GM21381 (cell line): ENCODE measurements around the gene HM13.
A peak's percentile ranks its signal among the peaks of the same experiment; 100 is the strongest.
"Not testable (repeated sequence)": the region's sequence is repeated elsewhere in the genome, so short reads cannot be mapped to it uniquely, and the experiment has no call there.

Experiments used
- ATAC-seq: cut with Tn5 transposase; IDR thresholded peaks from one replicate; pipeline ENCODE4 v1.9.1; 2021; ENCODE audit warnings: mild to moderate bottlenecking, moderate library complexity; ENCODE audit not compliant: unreplicated experiment

HM13 gene

GRCh38 chr20:31579941-31580651 is 65.9 kb downstream of the HM13 start:
- ATAC-seq = not testable (repeated sequence)

DNA sequence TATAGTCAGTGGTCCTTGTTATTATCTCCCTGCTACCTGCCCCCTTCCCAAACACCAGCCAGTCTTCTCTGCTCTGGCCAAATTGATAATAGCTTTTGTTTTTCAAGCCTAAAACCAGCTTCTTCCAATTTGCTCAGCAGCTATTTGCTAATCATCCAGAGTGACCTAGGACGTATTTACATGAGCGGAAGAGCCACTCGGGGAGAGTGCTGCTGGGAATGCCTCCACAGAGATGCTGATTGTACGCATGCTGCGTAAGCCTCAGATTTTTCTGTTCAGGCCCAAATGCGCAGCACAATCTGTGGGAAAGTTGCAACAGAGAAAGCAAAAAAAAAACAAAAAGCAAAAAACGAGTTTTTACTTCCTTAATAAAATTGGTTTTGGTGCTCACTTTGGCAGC is 66.5 kb downstream of the HM13 start:
- no peak for ATAC-seq

GRCh38 chr20:31581391-31581790 is 67.1 kb downstream of the HM13 start:
- no peak for ATAC-seq

GRCh38 chr20:31587545-31588389 is 73.5 kb downstream of the HM13 start:
- ATAC-seq = no peak

DNA sequence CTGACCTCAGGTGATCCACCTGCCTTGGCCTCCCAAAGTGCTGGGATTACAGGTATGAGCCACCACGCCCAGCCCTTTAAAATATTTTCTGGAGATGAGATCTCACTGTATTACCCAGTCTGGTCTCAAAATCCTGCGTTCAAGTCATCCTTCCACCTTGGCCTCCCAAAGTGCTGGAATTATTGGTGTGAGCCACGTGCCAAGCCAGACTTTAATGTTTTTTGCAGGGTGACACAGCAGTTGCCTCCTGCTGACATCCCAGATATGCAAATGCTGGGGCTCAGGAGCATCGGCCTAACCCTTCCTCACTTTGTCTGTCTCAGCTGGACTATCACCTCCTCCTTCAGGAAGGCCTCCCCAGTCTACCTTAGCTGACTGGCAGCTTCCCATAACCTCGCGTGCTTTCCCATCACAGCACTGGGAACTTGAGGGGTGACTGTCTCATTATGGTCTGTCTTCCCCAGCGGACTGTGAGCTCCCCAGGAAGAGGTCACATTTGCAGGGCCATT is 76.5 kb downstream of the HM13 start:
- no peak for ATAC-seq

DNA sequence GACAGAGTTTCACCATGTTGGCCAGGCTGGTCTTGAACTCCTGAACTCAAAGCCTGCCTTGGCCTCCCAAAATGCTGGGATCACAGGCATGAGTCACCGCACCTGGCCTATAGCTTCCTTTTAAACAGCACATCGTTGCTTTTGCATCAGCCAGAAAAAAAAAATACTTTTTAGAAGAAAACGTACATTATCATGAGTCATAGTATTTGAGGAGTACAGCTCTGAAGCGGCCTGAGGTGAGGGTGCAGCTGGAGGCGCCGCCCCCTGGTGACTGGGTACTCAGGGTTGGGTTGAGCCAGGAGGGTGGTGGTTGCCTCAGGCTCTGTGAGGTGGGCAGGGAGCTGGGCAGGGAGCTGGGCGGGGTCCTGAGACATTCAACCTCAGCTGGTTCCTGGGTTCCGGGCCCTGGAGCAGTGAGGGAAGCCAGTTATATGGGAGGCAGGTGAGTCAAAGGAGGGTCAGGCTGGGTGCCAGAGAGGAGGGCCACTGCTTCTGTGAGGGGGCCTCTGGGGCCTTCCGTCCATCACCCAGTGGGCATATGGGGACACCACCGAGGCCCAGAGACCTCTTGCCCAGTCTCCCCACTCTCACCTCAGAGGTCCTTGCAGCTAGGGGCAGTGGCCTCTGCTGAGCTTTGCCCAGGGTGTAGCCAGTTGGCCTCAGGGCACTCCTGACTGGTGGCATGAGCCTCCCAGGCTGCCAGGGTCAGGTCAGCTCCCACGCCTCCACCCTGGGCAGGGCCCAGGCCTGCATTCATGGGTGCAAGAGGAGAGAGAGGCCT is 79.2 kb downstream of the HM13 start:
- ATAC-seq = no peak

DNA sequence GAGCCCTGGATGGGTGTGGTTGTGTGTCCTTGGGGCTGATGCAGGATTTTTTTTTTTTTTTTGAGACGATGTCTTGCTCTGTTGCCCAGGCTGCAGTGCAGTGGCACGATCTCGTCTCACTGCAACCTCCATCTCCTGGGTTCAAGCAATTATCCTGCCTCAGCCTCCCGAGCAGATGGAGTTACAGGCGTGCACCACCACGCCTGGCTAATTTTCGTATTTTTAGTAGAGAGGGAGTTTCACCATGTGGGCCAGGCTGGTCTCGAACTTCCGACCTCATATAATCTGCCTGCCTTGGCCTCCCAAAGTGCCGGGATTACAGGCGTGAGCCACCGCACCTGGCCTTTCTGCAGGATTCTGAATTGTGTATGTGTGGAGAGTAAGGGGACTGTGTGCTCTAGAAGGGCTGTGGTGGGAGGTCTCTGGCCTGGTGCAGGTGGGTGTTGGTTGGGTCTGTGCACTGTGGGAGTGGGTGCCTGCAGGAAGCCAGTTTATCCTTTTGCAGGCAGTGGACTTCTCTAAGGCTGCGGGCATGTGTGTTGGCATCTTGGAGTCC is 79.8 kb downstream of the HM13 start:
- no peak for ATAC-seq

- no peak for ATAC-seq
Observed at GRCh38 chr20:31594558-31595379, 80.5 kb downstream of the HM13 start.

DNA sequence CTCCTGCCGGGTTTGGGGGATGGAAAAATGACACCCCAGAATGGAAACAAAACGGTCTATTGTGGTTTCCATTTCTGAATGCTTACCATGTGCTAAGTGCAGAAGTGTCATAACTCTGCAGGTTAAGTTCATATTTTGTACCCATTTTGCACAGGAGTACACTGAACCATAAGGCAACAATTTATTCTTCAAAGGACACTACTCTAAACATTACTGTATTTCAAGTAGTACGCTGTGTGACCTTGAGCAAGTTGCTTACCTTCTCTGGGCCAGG is 81.1 kb downstream of the HM13 start:
- no peak for ATAC-seq

DNA sequence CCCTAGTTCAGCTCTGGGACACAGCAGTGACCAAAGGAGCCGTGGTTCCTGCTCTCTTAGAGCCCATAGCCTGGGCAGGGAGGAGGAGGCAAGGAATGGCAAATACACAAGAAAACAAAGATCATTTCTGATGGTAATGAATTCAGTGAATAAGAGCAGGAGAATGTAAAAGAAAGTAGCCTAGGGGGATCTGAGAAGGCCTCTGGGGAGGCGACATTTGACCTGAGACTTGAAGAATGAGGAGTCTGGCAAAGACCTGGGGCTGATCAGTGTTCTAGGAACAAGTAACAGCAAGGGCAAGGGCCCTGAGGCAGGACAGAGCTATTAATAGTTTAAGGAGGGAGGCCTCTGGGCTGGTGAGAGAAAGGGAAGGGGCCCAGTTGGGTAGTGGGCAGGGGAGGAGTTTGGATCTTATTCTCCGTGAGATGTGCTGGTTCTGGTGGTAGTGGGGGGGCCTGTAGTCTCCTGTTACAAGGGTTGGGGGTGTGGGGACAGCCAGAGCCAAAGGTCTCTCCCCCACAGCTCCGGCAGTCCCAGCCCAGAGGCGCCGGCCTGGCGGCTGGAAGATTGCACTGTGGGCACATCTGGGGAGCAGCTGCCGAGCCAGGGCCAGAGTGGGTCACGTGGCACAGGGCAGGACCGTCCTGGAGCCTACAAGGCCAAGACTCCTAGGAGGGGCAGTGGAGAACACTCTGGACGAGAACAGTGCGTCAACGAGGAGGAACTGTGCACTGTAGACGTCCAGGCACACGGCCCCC is 81.6 kb downstream of the HM13 start:
- ATAC-seq = no peak

GRCh38 chr20:31596412-31596715 is 82.1 kb downstream of the HM13 start:
- ATAC-seq = not testable (repeated sequence)

- no peak for ATAC-seq
Observed at GRCh38 chr20:31596831-31597480, 82.7 kb downstream of the HM13 start.

DNA sequence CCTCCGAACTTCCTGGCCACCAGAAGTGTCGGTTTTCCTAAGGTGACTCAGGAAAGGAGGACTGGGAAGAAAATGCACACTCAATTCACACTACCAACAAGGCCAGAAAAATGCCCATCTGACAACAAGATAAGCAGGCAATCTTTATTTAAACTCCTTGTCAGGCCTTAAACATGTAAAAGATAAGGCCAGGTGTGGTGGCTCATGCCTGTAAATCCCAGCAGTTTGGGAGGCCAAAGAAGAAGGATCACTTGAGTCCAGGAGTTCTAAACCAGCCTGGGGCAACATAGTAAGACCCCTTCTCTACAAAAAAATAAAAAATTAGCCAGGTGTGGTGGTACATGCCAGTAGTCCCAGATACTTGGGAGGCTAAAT is 83.2 kb downstream of the HM13 start:
- no peak for ATAC-seq

GRCh38 chr20:31602431-31602778 is 88.2 kb downstream of the HM13 start:
- no peak for ATAC-seq

- peak; percentile 59 for ATAC-seq
Observed at GRCh38 chr20:31602779-31603441, 88.7 kb downstream of the HM13 start.

- no peak for ATAC-seq
Observed at GRCh38 chr20:31603822-31604566, 89.8 kb downstream of the HM13 start.

- ATAC-seq = no peak
Observed at GRCh38 chr20:31604567-31605030, 90.4 kb downstream of the HM13 start.
